Mesenchymal stem cell (in vitro differentiated cells and primary cell): Measurements from ENCODE around the gene MED27.

Source experiments
- DNase-seq: peaks from one replicate; pipeline ENCODE4 v3.0.0-alpha.2; 2013
- H2AFZ ChIP-seq: one replicate; pipeline ENCODE4 v1.6.1; 2013; ENCODE audit warnings: low read depth, mild to moderate bottlenecking, control low read depth, inconsistent platforms, low read length, moderate library complexity
- H2AK5ac ChIP-seq: 2 replicates; pipeline ENCODE4 v1.6.1; 2013; ENCODE audit warnings: low read length, moderate library complexity, mild to moderate bottlenecking, inconsistent platforms; ENCODE audit not compliant: severe bottlenecking
- H2BK120ac ChIP-seq: one replicate; pipeline ENCODE4 v1.6.1; 2013; ENCODE audit warnings: low read depth, mild to moderate bottlenecking, inconsistent platforms, low read length, moderate library complexity
- H2BK12ac ChIP-seq, 2 experiments: one replicate each; pipeline ENCODE4 v1.6.1; 2013; ENCODE audit warnings: inconsistent platforms in 2 of 2, low read length in 2 of 2, mild to moderate bottlenecking in 2 of 2, moderate library complexity in 2 of 2, control low read depth in 1 of 2
- H2BK15ac ChIP-seq: one replicate; pipeline ENCODE4 v1.6.1; 2013; ENCODE audit warnings: mild to moderate bottlenecking, low read depth, inconsistent platforms; ENCODE audit not compliant: poor library complexity, severe bottlenecking
- H2BK5ac ChIP-seq: 2 replicates; pipeline ENCODE4 v1.6.1; 2013; ENCODE audit warnings: low read depth, mild to moderate bottlenecking, low read length, control low read depth, inconsistent platforms; ENCODE audit not compliant: poor library complexity, severe bottlenecking
- H3K14ac ChIP-seq, 2 experiments: one replicate each; pipeline ENCODE4 v1.6.1; 2013; ENCODE audit warnings: inconsistent platforms in 2 of 2, low read length in 2 of 2, control low read depth in 1 of 2, mild to moderate bottlenecking in 1 of 2, moderate library complexity in 1 of 2
- H3K18ac ChIP-seq, 2 experiments: one replicate each; pipeline ENCODE4 v1.6.1; 2013; ENCODE audit warnings: inconsistent platforms in 2 of 2, low read length in 2 of 2, control low read depth in 1 of 2, low read depth in 1 of 2, mild to moderate bottlenecking in 1 of 2
- H3K23ac ChIP-seq, 2 experiments: one replicate each; pipeline ENCODE4 v1.6.1; 2013; ENCODE audit warnings: inconsistent platforms in 2 of 2, low read length in 2 of 2, mild to moderate bottlenecking in 2 of 2, moderate library complexity in 2 of 2, control low read depth in 1 of 2
- H3K27ac ChIP-seq: 2 replicates; pipeline ENCODE4 v1.5.1; 2013; ENCODE audit warnings: mild to moderate bottlenecking, moderate library complexity, low read length, control low read depth, inconsistent platforms; ENCODE audit not compliant: poor library complexity, severe bottlenecking
- H3K27me3 ChIP-seq, 2 experiments: 2 replicates each; pipeline versions ENCODE4 v1.6.1 to v1.7.0; 2013; ENCODE audit warnings: low read length in 2 of 2, mild to moderate bottlenecking in 2 of 2, moderate library complexity in 2 of 2, control low read depth in 1 of 2, inconsistent platforms in 1 of 2; ENCODE audit not compliant: control insufficient read depth in 1 of 2, insufficient read depth in 1 of 2
- H3K36me3 ChIP-seq, 2 experiments: 2 replicates each; pipeline versions ENCODE4 v1.6.1 to v1.7.0; 2013; ENCODE audit warnings: low read length in 2 of 2, control low read depth in 1 of 2, inconsistent platforms in 1 of 2, low read depth in 1 of 2, mild to moderate bottlenecking in 1 of 2; ENCODE audit not compliant: insufficient read depth in 2 of 2, control insufficient read depth in 1 of 2
- H3K4ac ChIP-seq, 2 experiments: one replicate each; pipeline ENCODE4 v1.6.1; 2013; ENCODE audit warnings: inconsistent platforms in 2 of 2, low read length in 2 of 2, mild to moderate bottlenecking in 2 of 2, moderate library complexity in 2 of 2, control low read depth in 1 of 2, low read depth in 1 of 2
- H3K4me1 ChIP-seq: 2 replicates; pipeline ENCODE4 v1.6.1; 2013; ENCODE audit warnings: low read depth, low read length, control low read depth; ENCODE audit not compliant: control insufficient read depth, insufficient read depth
- H3K4me2 ChIP-seq: 2 replicates; pipeline ENCODE4 v1.6.1; 2013; ENCODE audit warnings: low read length, mild to moderate bottlenecking, inconsistent platforms; ENCODE audit not compliant: poor library complexity, severe bottlenecking
- H3K4me3 ChIP-seq, 2 experiments: 2 replicates each; pipeline versions ENCODE4 v1.5.1 to v1.7.0; 2013; ENCODE audit warnings: low read length in 2 of 2, mild to moderate bottlenecking in 2 of 2, control low read depth in 1 of 2, low read depth in 1 of 2; ENCODE audit not compliant: insufficient read depth in 1 of 2
- H3K79me1 ChIP-seq: replicated peaks from 2 replicates; pipeline ENCODE4 v1.6.1; 2013; ENCODE audit warnings: mild to moderate bottlenecking, control low read depth, low read length, inconsistent platforms; ENCODE audit not compliant: poor library complexity, severe bottlenecking
- H3K9ac ChIP-seq: 2 replicates; pipeline ENCODE4 v1.7.0; 2013; ENCODE audit warnings: mild to moderate bottlenecking, low read length, moderate library complexity
- H3K9me3 ChIP-seq: 2 replicates; pipeline ENCODE4 v1.7.0; 2013; ENCODE audit warnings: mild to moderate bottlenecking, low read length; ENCODE audit not compliant: control insufficient read depth
- H4K8ac ChIP-seq: one replicate; pipeline ENCODE4 v1.6.1; 2013; ENCODE audit warnings: inconsistent platforms, mild to moderate bottlenecking, low read length, moderate library complexity
- H4K91ac ChIP-seq: one replicate; pipeline ENCODE4 v1.6.1; 2013; ENCODE audit warnings: mild to moderate bottlenecking, low read length, inconsistent platforms
- WGBS: methylation state at CpG from one replicate; pipeline ENCODE4 v1.1.7; 2013; ENCODE audit warnings: mixed read lengths; 5-methylcytosine and 5-hydroxymethylcytosine counted together

MED27 gene

GRCh38 chr9:132090771-132091170 lies 11.1 kb upstream of the MED27 start:
- H3K4ac ChIP-seq, result no peak overlapping the region
- H2BK15ac ChIP-seq, result no peak overlapping the region
- H3K79me1 ChIP-seq, result no peaks in the 10 kb centered on the region
- no peak for DNase-seq
- peaks cover 12 to 71% of the 10 kb centered on the region in 2 experiments for H3K27me3 ChIP-seq
- H3K9me3 ChIP-seq, result peaks cover 3% of the 10 kb centered on the region
- H3K4me3 ChIP-seq, result no peak overlapping the region
- H2AK5ac ChIP-seq, result no peak overlapping the region
- H3K27ac ChIP-seq, result no peak overlapping the region
- 74% methylated on average over 5 of the region's 5 CpGs for WGBS
- H3K4me2 ChIP-seq, result no peak overlapping the region
- no peaks in the 10 kb centered on the region for H3K4me1 ChIP-seq
- H3K36me3 ChIP-seq, result no peaks in the 10 kb centered on the region
- H3K9ac ChIP-seq, result no peak overlapping the region
- H3K18ac ChIP-seq, result no peak overlapping the region
- H3K23ac ChIP-seq, result no peak overlapping the region
- H2BK120ac ChIP-seq, result no peak overlapping the region
- H2BK5ac ChIP-seq, result no peak overlapping the region
- no peak overlapping the region for H2BK12ac ChIP-seq
- no peak overlapping the region for H4K8ac ChIP-seq
- no peak overlapping the region for H3K14ac ChIP-seq
- H2AFZ ChIP-seq, result no peak overlapping the region
- H4K91ac ChIP-seq, result no peak overlapping the region

GRCh38 chr9:132087438-132088030 lies 7.9 kb upstream of the MED27 start:
- Histone ChIP-seq H2BK5ac (no peak overlapping the region), H3K4me2 (no peak overlapping the region), H2AFZ (no peak overlapping the region), H4K8ac (no peak overlapping the region), H3K23ac (no peak overlapping the region), H3K4me1 (no peaks in the 10 kb centered on the region), H4K91ac (no peak overlapping the region), H3K27ac (no peak overlapping the region), H3K27me3 (peaks cover 16 to 76% of the 10 kb centered on the region in 2 experiments), H2BK120ac (no peak overlapping the region), H3K9me3 (peaks cover 3% of the 10 kb centered on the region), H2BK12ac (no peak overlapping the region), H3K79me1 (no peaks in the 10 kb centered on the region), H3K4me3 (no peak overlapping the region), H3K18ac (no peak overlapping the region), H3K4ac (no peak overlapping the region), H3K14ac (no peak overlapping the region), H3K9ac (no peak overlapping the region), H2BK15ac (no peak overlapping the region), H2AK5ac (no peak overlapping the region), H3K36me3 (no peaks in the 10 kb centered on the region)
- 90% methylated on average over 7 of the region's 7 CpGs for WGBS
- DNase-seq, result no peak

- peaks cover 13 to 33% of the 10 kb centered on the region in 2 experiments for H3K27me3 ChIP-seq
- H3K23ac ChIP-seq, result no peak overlapping the region
- no peak overlapping the region for H2BK12ac ChIP-seq
- H3K4me3 ChIP-seq, result no peak overlapping the region
- peaks cover 7% of the 10 kb centered on the region for H3K79me1 ChIP-seq
- no peak overlapping the region for H3K18ac ChIP-seq
- no peak overlapping the region for H3K4ac ChIP-seq
- H2BK5ac ChIP-seq, result no peak overlapping the region
- no peak overlapping the region for H4K91ac ChIP-seq
- no peak overlapping the region for H3K27ac ChIP-seq
- DNase-seq, result no peak
- no peak overlapping the region for H3K14ac ChIP-seq
- H3K9ac ChIP-seq, result no peak overlapping the region
- H3K4me1 ChIP-seq, result peaks cover 4% of the 10 kb centered on the region
- H2AFZ ChIP-seq, result no peak overlapping the region
- WGBS, result no CpG with 5 or more reads among the region's 5 CpGs
- H2AK5ac ChIP-seq, result no peak overlapping the region
- peaks cover 0 to 2% of the 10 kb centered on the region in 2 experiments for H3K36me3 ChIP-seq
- no peak overlapping the region for H2BK15ac ChIP-seq
- H4K8ac ChIP-seq, result no peak overlapping the region
- no peak overlapping the region for H2BK120ac ChIP-seq
- H3K9me3 ChIP-seq, result no peaks in the 10 kb centered on the region
- H3K4me2 ChIP-seq, result no peak overlapping the region
Observed at GRCh38 chr9:132082188-132082587, 2.5 kb upstream of the MED27 start.

GRCh38 chr9:132078699-132079356 lies 839 bp downstream of the MED27 start:
- Histone ChIP-seq H3K4me3 (peak overlapping the region; percentile 72 to 91), H2BK120ac (no peak overlapping the region), H2AFZ (peak overlapping the region; percentile 10), H4K8ac (no peak overlapping the region), H3K4me1 (peaks cover 5% of the 10 kb centered on the region), H3K36me3 (peaks cover 4 to 27% of the 10 kb centered on the region in 2 experiments), H3K23ac (no peak overlapping the region), H3K79me1 (peaks cover 19% of the 10 kb centered on the region), H3K9ac (peak overlapping the region; percentile 96), H3K4ac (no peak overlapping the region), H3K27ac (no peak overlapping the region), H2AK5ac (no peak overlapping the region), H2BK5ac (no peak overlapping the region), H4K91ac (no peak overlapping the region), H2BK15ac (no peak overlapping the region), H3K9me3 (no peaks in the 10 kb centered on the region), H3K27me3 (peaks cover 0 to 2% of the 10 kb centered on the region in 2 experiments), H3K14ac (no peak overlapping the region), H3K18ac (no peak overlapping the region), H3K4me2 (peak overlapping the region; percentile 64), H2BK12ac (no peak overlapping the region)
- 13% methylated on average over 12 of the region's 12 CpGs for WGBS
- no peak for DNase-seq
